ENCODE results near the gene ATG7.
"Not testable (repeated sequence)": the region's sequence is repeated elsewhere in the genome, so short reads cannot be mapped to it uniquely, and the experiment has no call there.

The ATG7 gene

GRCh38 chr3:11570789-11571495 lies 298.7 kb downstream of the ATG7 start:
- no peak for DNase-seq

GRCh38 chr3:11572660-11573059 lies 300.5 kb downstream of the ATG7 start:
- DNase-seq = not testable (repeated sequence)

- DNase-seq = no peak
Measured at GRCh38 chr3:11574981-11575669, 302.9 kb downstream of the ATG7 start.

GRCh38 chr3:11575677-11576076 lies 303.5 kb downstream of the ATG7 start:
- DNase-seq = no peak

GRCh38 chr3:11576453-11576852 lies 304.3 kb downstream of the ATG7 start:
- DNase-seq = no peak

- DNase-seq = no peak
Measured at GRCh38 chr3:11578169-11578568, 306.0 kb downstream of the ATG7 start.

GRCh38 chr3:11580645-11581044 lies 308.4 kb downstream of the ATG7 start:
- DNase-seq = no peak

GRCh38 chr3:11581237-11582190 lies 309.3 kb downstream of the ATG7 start:
- DNase-seq = no peak

GRCh38 chr3:11582191-11582968 lies 310.2 kb downstream of the ATG7 start:
- DNase-seq = no peak

- no peak for DNase-seq
Measured at GRCh38 chr3:11583235-11583634, 311.0 kb downstream of the ATG7 start.

GRCh38 chr3:11583638-11584046 lies 311.4 kb downstream of the ATG7 start:
- no peak for DNase-seq

- DNase-seq = no peak
Measured at GRCh38 chr3:11584570-11584969, 312.4 kb downstream of the ATG7 start.

GRCh38 chr3:11587766-11588165 lies 315.6 kb downstream of the ATG7 start:
- DNase-seq = no peak

GRCh38 chr3:11588338-11588737 lies 316.1 kb downstream of the ATG7 start:
- DNase-seq = no peak

GRCh38 chr3:11588755-11589154 lies 316.6 kb downstream of the ATG7 start:
- no peak for DNase-seq

GRCh38 chr3:11589706-11590105 lies 317.5 kb downstream of the ATG7 start:
- DNase-seq = no peak

- no peak for DNase-seq
Measured at GRCh38 chr3:11591002-11591355, 318.8 kb downstream of the ATG7 start.

- DNase-seq = no peak
Measured at GRCh38 chr3:11591391-11592282, 319.4 kb downstream of the ATG7 start.

- DNase-seq = no peak
Measured at GRCh38 chr3:11592445-11593298, 320.5 kb downstream of the ATG7 start.

- no peak for DNase-seq
Measured at GRCh38 chr3:11593318-11594034, 321.3 kb downstream of the ATG7 start.

All from activated effector memory CD4-positive, alpha-beta T cell treated with anti-CD3 and anti-CD28 coated beads, Interleukin-2, amount 50 U/mL, for 16 hours (primary cell).